Activated CD4-positive, alpha-beta T cell treated with anti-CD3 and anti-CD28 coated beads for 36 hours (primary cell): ENCODE results near the gene IL17RB. TPM values are rescaled to one million over a fixed set of nuclear protein-coding genes. Genes with fewer than 3 reads are reported as not detected.

Experiments used
- ATAC-seq: fragments of 200-7000 bp; cut with Tn5 transposase; one replicate; pipeline ENCODE4 v1.10.0; 2021; ENCODE audit warnings: mild to moderate bottlenecking, moderate library complexity
- CTCF ChIA-PET: fragments of 350-600 bp; sonication (Branson Sonifier 250); formaldehyde crosslinking; loops from one replicate; lab custom pipeline; 2021; ENCODE audit warnings: antibody characterized with exemption; lab: Charles Lee
- POLR2A ChIA-PET: fragments of 350-600 bp; sonication (Branson Sonifier 250); formaldehyde crosslinking; loops from one replicate; lab custom pipeline; 2021; ENCODE audit warnings: antibody characterized with exemption, inconsistent platforms; lab: Charles Lee
- DNase-seq: peaks from one replicate; pipeline ENCODE4 v3.0.0-alpha.2; 2020
- H3K27ac Mint-ChIP-seq: one replicate; pipeline ENCODE4 v1.8.0; 2021; ENCODE audit warnings: mixed read lengths
- H3K27me3 Mint-ChIP-seq: one replicate; pipeline ENCODE4 v1.8.0; 2021; ENCODE audit warnings: mixed read lengths
- H3K36me3 Mint-ChIP-seq: one replicate; pipeline ENCODE4 v1.8.0; 2021; ENCODE audit warnings: low read depth, mixed read lengths
- H3K4me1 Mint-ChIP-seq: one replicate; pipeline ENCODE4 v1.8.0; 2021; ENCODE audit warnings: mixed read lengths
- H3K4me3 Mint-ChIP-seq: one replicate; pipeline ENCODE4 v1.8.0; 2021; ENCODE audit warnings: mild to moderate bottlenecking, moderate library complexity, mixed read lengths
- H3K9me3 Mint-ChIP-seq: one replicate; pipeline ENCODE4 v1.8.0; 2021; ENCODE audit warnings: low read depth, mixed read lengths
- intact Hi-C, 2 experiments: fragments of 100-400 bp; cut with DNase I in 1 of 2; cut with micrococcal nuclease in 1 of 2; formaldehyde crosslinking; loops; one replicate each; pipeline versions ENCODE4 v1.14.2 to v1.15.1; 2022 to 2024; cut with DNase I, micrococcal nuclease
- total RNA-seq, 2 experiments: library from RNA; stranded (reverse); gene quantifications; one replicate each; pipeline ENCODE4 v1.2.3, GENCODE V29; 2021

IL17RB gene
- total RNA-seq, 2 experiments from 2014 or later = 0.33 to 0.69 TPM

DNA sequence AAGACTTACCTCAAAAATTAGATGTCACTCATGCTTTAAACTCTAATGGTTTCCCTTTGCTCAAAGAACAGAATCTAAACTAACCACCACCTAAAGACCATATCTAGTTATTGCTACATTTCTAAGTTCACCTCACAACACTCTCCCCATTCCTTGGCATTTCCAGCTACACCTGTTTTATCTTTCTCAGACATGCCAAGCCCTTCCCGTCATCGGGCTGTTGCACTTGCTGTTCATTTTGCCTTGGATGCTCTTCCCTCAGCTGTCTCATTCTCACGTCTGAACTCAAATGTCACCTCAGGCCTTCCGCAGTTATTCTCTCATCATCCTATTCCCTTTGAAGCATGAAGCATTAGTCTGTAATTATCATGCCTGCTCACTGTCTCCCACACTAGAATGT lies 36.6 kb downstream of the IL17RB start:
- ChIA-PET CTCF (no interaction called here), POLR2A (no interaction called here)
- DNase-seq = no peak
- no peak for ATAC-seq
- Mint-ChIP-seq H3K9me3 (no peaks in the 10 kb centered on the region), H3K27ac (peak overlapping the region; percentile 99), H3K36me3 (peaks cover 33% of the 10 kb centered on the region), H3K4me3 (peak overlapping the region; percentile 100), H3K4me1 (peaks cover 31% of the 10 kb centered on the region), H3K27me3 (no peaks in the 10 kb centered on the region)
- intact Hi-C loops = loop anchor here in 1 of 2 experiments (2.0 to 10.0 kb wide), 5 partner anchors 536 to 1198 kb away; partner anchors contain the start of genes DCP1A, GNL3, PBRM1 and RFT1

DNA sequence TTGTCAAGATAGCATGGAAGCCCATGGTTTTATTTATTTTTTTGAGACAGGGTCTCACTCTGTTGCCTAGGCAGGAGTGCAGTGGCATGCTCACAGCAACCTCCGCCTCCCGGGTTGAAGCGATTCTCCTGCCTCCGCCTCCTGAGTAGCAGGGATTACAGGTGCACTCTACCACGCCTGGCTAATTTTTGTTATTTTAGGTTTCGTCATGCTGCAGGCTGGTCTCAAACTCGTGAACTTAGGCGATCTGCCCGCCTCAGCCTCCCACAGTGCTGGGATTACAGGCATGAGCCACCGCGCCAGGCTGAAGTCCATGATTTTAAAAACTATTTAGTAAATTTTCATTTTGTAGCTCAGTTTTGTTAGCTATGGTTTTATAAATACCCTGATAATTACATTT lies 38.3 kb downstream of the IL17RB start:
- ATAC-seq = no peak
- H3K4me3 Mint-ChIP-seq = no peak overlapping the region
- ChIA-PET POLR2A (no interaction called here), CTCF (no interaction called here)
- H3K4me1 Mint-ChIP-seq = peaks cover 43% of the 10 kb centered on the region
- H3K27me3 Mint-ChIP-seq = no peaks in the 10 kb centered on the region
- peaks cover 37% of the 10 kb centered on the region for H3K36me3 Mint-ChIP-seq
- no peaks in the 10 kb centered on the region for H3K9me3 Mint-ChIP-seq
- DNase-seq = no peak
- intact Hi-C loops = loop anchor here in 1 of 2 experiments (10.0 kb wide), 4 partner anchors 750 to 1200 kb away; partner anchors contain the start of genes GNL3, PBRM1, RFT1 and SFMBT1
- no peak overlapping the region for H3K27ac Mint-ChIP-seq

DNA sequence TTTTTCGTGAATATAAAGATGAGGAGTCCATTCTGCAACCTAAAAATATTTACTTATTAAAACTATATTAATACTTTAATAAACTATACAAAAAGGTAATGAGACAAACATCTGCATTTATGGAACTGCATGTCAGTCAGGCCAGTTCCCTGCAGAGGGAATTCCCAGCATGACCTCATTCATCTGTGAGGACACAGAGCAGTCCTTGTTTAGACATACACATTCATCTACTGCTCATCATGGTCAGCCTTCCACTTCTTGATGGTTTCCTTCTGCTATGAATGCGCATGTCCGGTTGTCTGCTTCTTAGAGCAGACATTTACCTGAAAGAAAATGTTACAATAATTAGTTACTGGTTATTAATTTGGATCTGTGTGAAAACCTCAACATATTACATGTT lies 38.9 kb downstream of the IL17RB start:
- Mint-ChIP-seq H3K4me3 (no peak overlapping the region), H3K27ac (no peak overlapping the region), H3K9me3 (no peaks in the 10 kb centered on the region), H3K4me1 (peaks cover 49% of the 10 kb centered on the region), H3K27me3 (no peaks in the 10 kb centered on the region), H3K36me3 (peaks cover 40% of the 10 kb centered on the region)
- ChIA-PET POLR2A (no interaction called here), CTCF (no interaction called here)
- intact Hi-C loops = loop anchor here in 1 of 2 experiments (10.0 kb wide), 4 partner anchors 750 to 1200 kb away; partner anchors contain the start of genes GNL3, PBRM1, RFT1 and SFMBT1
- ATAC-seq (no peak), DNase-seq (no peak)

DNA sequence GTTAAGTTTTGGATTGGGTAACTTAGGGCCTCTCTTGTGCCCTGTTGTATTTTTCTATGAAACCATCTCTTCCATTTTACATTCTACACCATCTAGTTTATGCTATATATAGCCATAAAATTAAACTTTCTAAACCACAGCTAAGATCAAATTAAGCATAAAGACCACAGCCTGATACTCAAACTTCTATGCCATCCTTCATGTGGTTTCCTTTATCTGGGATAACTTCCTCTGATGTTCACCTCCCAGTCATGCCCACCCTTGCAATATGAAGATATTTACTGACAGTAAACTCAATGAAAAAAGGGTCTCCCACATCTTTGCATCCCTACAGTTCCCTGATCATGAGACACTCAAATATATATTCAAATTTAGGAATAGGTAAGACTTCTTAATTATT lies 41.1 kb downstream of the IL17RB start:
- H3K27ac Mint-ChIP-seq = peak overlapping the region; percentile 49
- peaks cover 41% of the 10 kb centered on the region for H3K36me3 Mint-ChIP-seq
- ATAC-seq = no peak
- ChIA-PET CTCF (interaction anchor here (0.5 to 0.6 kb wide), 2 partner anchors 104 to 540 kb away, joined by 3 read pairs; partner anchors contain the start of gene DCP1A), POLR2A (no interaction called here)
- H3K4me3 Mint-ChIP-seq = no peak overlapping the region
- no peak for DNase-seq
- no peaks in the 10 kb centered on the region for H3K27me3 Mint-ChIP-seq
- peaks cover 51% of the 10 kb centered on the region for H3K4me1 Mint-ChIP-seq
- no peaks in the 10 kb centered on the region for H3K9me3 Mint-ChIP-seq
- intact Hi-C loops = loop anchor here in 1 of 2 experiments (10.0 kb wide), 4 partner anchors 753 to 1203 kb away; partner anchors contain the start of genes GNL3, PBRM1, RFT1 and SFMBT1

DNA sequence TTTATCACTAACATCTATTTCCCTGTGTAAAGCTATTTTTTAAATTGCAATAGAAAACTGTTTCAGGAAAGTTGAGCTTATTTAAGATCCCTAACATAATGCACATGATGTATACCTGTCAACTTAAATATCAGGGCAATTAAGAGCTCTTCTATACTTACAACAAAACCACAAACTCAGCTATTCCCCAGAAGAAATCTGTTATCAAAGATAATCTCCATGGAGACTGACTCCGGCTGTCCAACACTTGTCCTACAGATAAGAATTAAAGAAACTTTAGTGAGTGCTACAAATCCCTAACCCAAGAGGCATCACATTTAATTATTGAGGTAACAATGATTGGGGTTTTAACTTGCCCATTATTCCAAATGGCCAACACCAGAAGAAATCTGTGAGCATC lies 41.9 kb downstream of the IL17RB start:
- Mint-ChIP-seq H3K4me1 (peaks cover 50% of the 10 kb centered on the region), H3K9me3 (no peaks in the 10 kb centered on the region), H3K4me3 (no peak overlapping the region), H3K36me3 (peaks cover 38% of the 10 kb centered on the region), H3K27me3 (no peaks in the 10 kb centered on the region), H3K27ac (no peak overlapping the region)
- intact Hi-C loops = loop anchor here in 1 of 2 experiments (10.0 kb wide), 4 partner anchors 753 to 1203 kb away; partner anchors contain the start of genes GNL3, PBRM1, RFT1 and SFMBT1
- ChIA-PET POLR2A (no interaction called here), CTCF (interaction anchor here (0.5 kb wide), 1 partner anchor 541 kb away, joined by 3 read pairs; the partner anchor contains the start of gene DCP1A)
- ATAC-seq = no peak
- no peak for DNase-seq

DNA sequence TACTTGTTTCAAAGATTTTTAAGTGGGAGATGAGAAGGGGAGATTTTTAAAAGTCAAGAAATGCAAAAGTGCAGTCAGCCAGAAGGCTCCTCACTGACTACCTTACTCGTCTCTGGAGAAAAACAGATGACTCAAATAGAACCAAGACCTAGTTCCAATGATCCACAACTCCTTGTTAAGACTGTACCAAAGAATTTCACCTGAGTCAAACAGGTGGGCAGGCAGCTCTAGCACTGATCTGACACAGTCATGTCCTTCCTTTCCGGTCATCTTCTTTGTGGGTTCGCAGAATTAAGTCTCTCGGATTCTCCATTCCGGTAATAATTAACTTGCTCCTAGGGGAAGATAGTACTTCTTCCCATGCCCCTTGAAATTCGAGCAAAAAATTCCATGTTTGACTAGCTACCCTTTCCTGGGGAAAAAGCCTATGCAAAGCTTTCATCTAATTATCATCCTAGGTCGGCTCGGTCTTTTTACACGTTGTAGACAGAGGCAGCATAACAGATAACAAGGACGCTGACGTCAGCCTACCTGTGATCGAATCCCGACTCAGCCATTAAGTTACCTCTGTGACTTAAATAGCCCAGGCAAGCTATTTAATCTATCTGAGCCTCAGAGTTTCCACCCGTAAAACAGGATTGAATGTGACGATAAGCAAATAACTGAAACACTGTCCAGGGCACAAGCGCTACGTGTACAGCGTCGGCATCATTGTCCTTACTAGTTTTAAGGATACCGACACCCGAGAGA lies 44.5 kb downstream of the IL17RB start:
- peak; percentile 28 for ATAC-seq
- peaks cover 3% of the 10 kb centered on the region for H3K27me3 Mint-ChIP-seq
- ChIA-PET CTCF (no interaction called here), POLR2A (interaction anchor here (1.0 to 1.3 kb wide), 2 partner anchors 9 to 11 kb away, joined by 3 to 5 read pairs; partner anchors contain the start of gene ACTR8)
- DNase-seq = peak; percentile 73
- intact Hi-C loops = loop anchor here (1.0 to 5.0 kb wide), 5 partner anchors 9 to 634 kb away; partner anchors contain the start of genes ACTR8 (in 2 of the 2), DCP1A (in 2 of the 2) and TKT (in 2 of the 2)
- no peaks in the 10 kb centered on the region for H3K9me3 Mint-ChIP-seq
- H3K27ac Mint-ChIP-seq = peak overlapping the region; percentile 95
- H3K4me3 Mint-ChIP-seq = peak overlapping the region; percentile 85
- peaks cover 50% of the 10 kb centered on the region for H3K4me1 Mint-ChIP-seq
- peaks cover 33% of the 10 kb centered on the region for H3K36me3 Mint-ChIP-seq

DNA sequence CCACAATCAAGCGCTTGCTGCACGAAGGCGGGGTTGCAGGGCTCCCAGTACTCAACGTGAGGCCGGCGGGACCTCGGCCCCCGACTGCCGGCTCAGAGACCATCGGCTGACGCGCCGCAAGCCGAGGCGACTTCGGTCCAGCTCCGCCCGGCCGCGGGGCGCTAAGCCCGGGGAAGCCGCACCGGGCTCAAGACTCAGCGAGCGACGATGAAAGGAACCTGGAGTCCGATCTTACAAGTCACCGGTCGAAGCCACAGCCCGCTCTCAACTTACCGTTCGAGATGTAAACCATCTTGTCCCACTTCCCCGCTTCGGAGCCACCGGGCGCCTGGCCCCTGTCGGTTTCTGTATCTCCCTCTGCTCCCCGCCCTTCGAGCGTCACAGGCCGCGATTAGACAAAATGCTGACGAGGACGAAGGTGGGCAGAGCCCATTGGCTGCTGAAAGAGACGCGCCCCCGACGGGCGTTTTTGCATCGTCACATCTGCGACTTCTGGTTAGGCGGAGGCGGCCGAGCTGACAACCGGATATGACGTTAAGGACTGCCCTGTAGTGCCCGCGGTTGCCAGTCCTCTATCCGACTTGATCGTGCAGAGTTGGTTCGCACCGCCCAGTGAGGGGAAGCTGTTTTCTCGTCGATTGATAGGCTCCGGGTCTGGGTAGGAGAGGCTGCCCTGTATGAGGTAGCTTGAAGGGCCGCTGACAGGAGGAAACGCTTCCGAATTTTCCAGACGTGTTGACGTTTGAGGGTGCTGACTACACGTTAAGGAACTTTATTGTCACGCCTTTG lies 45.3 kb downstream of the IL17RB start, which contains the start of gene SELENOK:
Gene SELENOK, minus strand, starts transcription at position 363 of the 789 bp plus-strand sequence.
- peak; percentile 95 for ATAC-seq
- intact Hi-C loops = loop anchor here (1.0 to 5.0 kb wide), 5 partner anchors 9 to 635 kb away; partner anchors contain the start of genes ACTR8 (in 2 of the 2), DCP1A (in 2 of the 2) and TKT (in 2 of the 2)

DNA sequence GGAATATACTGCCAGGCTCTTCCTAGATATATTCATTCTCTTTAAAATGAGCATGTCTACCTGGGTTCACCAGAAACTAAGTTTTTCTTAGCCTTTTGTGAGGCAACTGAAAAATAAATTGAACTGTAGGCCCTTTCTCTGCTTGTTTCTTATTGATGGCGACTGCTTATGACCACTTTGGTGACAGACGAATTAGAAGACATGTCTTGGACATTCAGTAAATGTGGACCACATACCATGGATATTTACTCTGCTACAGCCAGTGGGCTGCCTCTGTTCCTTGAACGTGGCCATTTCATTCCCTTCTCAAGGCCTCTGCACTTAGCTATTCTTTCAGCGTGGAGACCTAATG lies 45.9 kb downstream of the IL17RB start:
- ChIA-PET POLR2A (interaction anchor here (1.2 kb wide), 1 partner anchor 545 kb away, joined by 7 read pairs; the partner anchor contains the start of gene DCP1A), CTCF (interaction anchor here (0.6 to 1.4 kb wide), 3 partner anchors 8 to 142 kb away, joined by 3 to 5 read pairs (median 4); no protein-coding TSS in a partner anchor)
- intact Hi-C loops = loop anchor here in 1 of 2 experiments (5.0 kb wide), 1 partner anchor 635 kb away; the partner anchor contains the start of gene TKT

More for the DNA sequence above, 45.3 kb downstream of the IL17RB start, which contains the start of gene SELENOK:
- Mint-ChIP-seq H3K27me3 (peaks cover 6% of the 10 kb centered on the region), H3K36me3 (peaks cover 29% of the 10 kb centered on the region), H3K9me3 (no peaks in the 10 kb centered on the region), H3K4me1 (peaks cover 48% of the 10 kb centered on the region), H3K4me3 (peak within 1 kb of the TSS; percentile 85), H3K27ac (peak within 1 kb of the TSS; percentile 95)
- DNase-seq = peak; percentile 98
- ChIA-PET POLR2A (interaction anchor here (1.0 to 1.3 kb wide), 3 partner anchors 10 to 544 kb away, joined by 3 to 7 read pairs (median 5); partner anchors contain the start of genes ACTR8 and DCP1A), CTCF (interaction anchor here (0.8 to 1.4 kb wide), 2 partner anchors 9 to 11 kb away, joined by 4 to 5 read pairs; no protein-coding TSS in a partner anchor)

DNA sequence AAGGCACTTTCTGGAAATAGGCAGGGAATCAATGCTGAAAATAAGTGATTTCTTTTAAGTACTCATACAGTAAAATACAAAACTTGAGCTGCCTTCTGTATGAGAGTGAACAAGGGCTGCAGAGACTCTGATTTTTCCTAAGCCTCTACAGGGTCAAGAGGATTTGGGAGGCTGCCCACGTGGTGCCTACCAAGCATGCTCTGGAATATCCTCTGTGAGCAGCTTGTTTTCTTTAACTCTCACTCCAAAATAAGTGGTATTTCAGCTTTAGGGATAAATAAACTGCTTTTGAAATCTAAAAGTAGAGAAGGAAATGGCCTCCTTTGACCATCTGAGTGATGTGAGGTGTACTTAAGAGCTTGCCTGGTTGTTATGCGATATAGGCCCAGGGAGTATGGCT lies 53.4 kb downstream of the IL17RB start:
- intact Hi-C loops = no loop called here
- H3K27me3 Mint-ChIP-seq = peaks cover 21% of the 10 kb centered on the region
- no peaks in the 10 kb centered on the region for H3K36me3 Mint-ChIP-seq
- H3K9me3 Mint-ChIP-seq = no peaks in the 10 kb centered on the region
- POLR2A ChIA-PET = no interaction called here
- H3K4me1 Mint-ChIP-seq = no peaks in the 10 kb centered on the region
- DNase-seq = no peak
- CTCF ChIA-PET = interaction anchor here (1.0 to 1.2 kb wide), 2 partner anchors 8 to 11 kb away, joined by 3 to 4 read pairs; partner anchors contain the start of gene SELENOK
- H3K27ac Mint-ChIP-seq = no peak overlapping the region
- ATAC-seq = no peak
- no peak overlapping the region for H3K4me3 Mint-ChIP-seq

More for the DNA sequence above, 45.9 kb downstream of the IL17RB start:
- peak overlapping the region; percentile 95 for H3K27ac Mint-ChIP-seq
- peaks cover 25% of the 10 kb centered on the region for H3K36me3 Mint-ChIP-seq
- ATAC-seq = no peak
- peaks cover 9% of the 10 kb centered on the region for H3K27me3 Mint-ChIP-seq
- no peaks in the 10 kb centered on the region for H3K9me3 Mint-ChIP-seq
- H3K4me1 Mint-ChIP-seq = peaks cover 43% of the 10 kb centered on the region
- H3K4me3 Mint-ChIP-seq = peak overlapping the region; percentile 85
- no peak for DNase-seq

DNA sequence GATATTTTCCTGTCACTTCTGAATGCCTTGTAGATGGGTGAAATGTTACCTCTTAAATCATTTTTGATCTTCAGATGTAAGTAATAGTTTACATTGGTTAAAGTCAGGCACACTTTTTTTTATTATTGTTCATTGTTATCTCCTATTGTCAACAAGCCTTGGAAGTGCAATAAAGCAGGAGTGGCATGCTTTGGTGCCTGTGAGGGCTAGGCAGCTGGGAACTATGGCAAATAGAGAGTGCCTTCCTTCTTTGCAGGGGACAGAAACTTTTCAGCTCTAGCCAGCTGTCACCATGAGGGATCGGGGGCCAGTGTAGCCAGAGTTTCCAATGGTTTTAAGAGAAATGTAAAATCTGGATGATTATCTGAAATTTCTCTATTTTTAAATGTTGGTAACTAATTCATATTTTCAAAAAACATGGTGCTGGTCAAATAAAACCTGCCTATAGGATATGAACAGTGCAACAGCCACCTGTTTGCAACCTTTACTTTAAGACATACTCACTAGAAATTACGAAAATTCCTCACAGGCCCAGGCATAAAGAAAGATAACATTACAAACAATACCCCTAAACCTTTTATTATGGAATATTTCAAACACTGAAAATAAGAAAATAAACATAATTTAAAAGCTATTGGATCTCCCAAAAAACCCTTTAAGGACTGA lies 54.4 kb downstream of the IL17RB start:
- ATAC-seq = no peak
- intact Hi-C loops = no loop called here

More for the DNA sequence above, 54.4 kb downstream of the IL17RB start:
- Mint-ChIP-seq H3K27ac (no peak overlapping the region), H3K36me3 (no peaks in the 10 kb centered on the region), H3K27me3 (peaks cover 25% of the 10 kb centered on the region), H3K4me3 (no peak overlapping the region), H3K4me1 (no peaks in the 10 kb centered on the region), H3K9me3 (no peaks in the 10 kb centered on the region)
- ChIA-PET POLR2A (no interaction called here), CTCF (interaction anchor here (0.5 to 1.2 kb wide), 3 partner anchors 9 to 18 kb away, joined by 3 to 6 read pairs (median 4); partner anchors contain the start of gene SELENOK)
- DNase-seq = no peak
